ENCODE data around the gene FAT2.
A peak's percentile ranks its signal among the peaks of the same experiment; 100 is the strongest.
"Not testable (repeated sequence)": the region's sequence is repeated elsewhere in the genome, so short reads cannot be mapped to it uniquely, and the experiment has no call there.

Gene FAT2

GRCh38 chr5:151611127-151611775 is 20.1 kb upstream of the FAT2 start:
- DNase-seq (ENCODE audit: low spot score): no peak

GRCh38 chr5:151608522-151608921 is 17.4 kb upstream of the FAT2 start:
- no peak for DNase-seq (ENCODE audit: low spot score)

GRCh38 chr5:151607304-151607703 is 16.2 kb upstream of the FAT2 start:
- DNase-seq (ENCODE audit: low spot score): no peak

GRCh38 chr5:151605559-151605958 is 14.4 kb upstream of the FAT2 start:
- DNase-seq (ENCODE audit: low spot score): no peak

- no peak for DNase-seq (ENCODE audit: low spot score)
These were observed 11.7 kb upstream of the FAT2 start for GRCh38 chr5:151602806-151603205.

GRCh38 chr5:151601391-151601790 is 10.3 kb upstream of the FAT2 start:
- DNase-seq (ENCODE audit: low spot score): no peak

GRCh38 chr5:151600069-151600665 is 9.0 kb upstream of the FAT2 start:
- DNase-seq (ENCODE audit: low spot score): no peak

GRCh38 chr5:151598984-151599383 is 7.9 kb upstream of the FAT2 start:
- DNase-seq (ENCODE audit: low spot score): no peak

- DNase-seq (ENCODE audit: low spot score): no peak
These were observed 7.4 kb upstream of the FAT2 start for GRCh38 chr5:151598549-151598948.

- DNase-seq (ENCODE audit: low spot score): no peak
These were observed 6.6 kb upstream of the FAT2 start for GRCh38 chr5:151597749-151598148.

- no peak for DNase-seq (ENCODE audit: low spot score)
These were observed 5.9 kb upstream of the FAT2 start for GRCh38 chr5:151596828-151597539.

- no peak for DNase-seq (ENCODE audit: low spot score)
These were observed 4.3 kb upstream of the FAT2 start for GRCh38 chr5:151595411-151595826.

- DNase-seq (ENCODE audit: low spot score): no peak
These were observed 1.8 kb upstream of the FAT2 start for GRCh38 chr5:151592855-151593408.

GRCh38 chr5:151589878-151590570 is 1.1 kb downstream of the FAT2 start:
- DNase-seq (ENCODE audit: low spot score): peak; percentile 3

- no peak for DNase-seq (ENCODE audit: low spot score)
These were observed 3.2 kb downstream of the FAT2 start for GRCh38 chr5:151587796-151588555.

GRCh38 chr5:151585970-151586369 is 5.2 kb downstream of the FAT2 start:
- no peak for DNase-seq (ENCODE audit: low spot score)

- DNase-seq (ENCODE audit: low spot score): not testable (repeated sequence)
These were observed 5.8 kb downstream of the FAT2 start for GRCh38 chr5:151585344-151585743.

- DNase-seq (ENCODE audit: low spot score): no peak
These were observed 6.8 kb downstream of the FAT2 start for GRCh38 chr5:151584057-151584937.

GRCh38 chr5:151581812-151582583 is 9.1 kb downstream of the FAT2 start:
- DNase-seq (ENCODE audit: low spot score): no peak

GRCh38 chr5:151581347-151581746 is 9.8 kb downstream of the FAT2 start:
- no peak for DNase-seq (ENCODE audit: low spot score)

Data from RKO (cell line).